ENCODE results near the gene LPAR3.

Gene LPAR3

DNA sequence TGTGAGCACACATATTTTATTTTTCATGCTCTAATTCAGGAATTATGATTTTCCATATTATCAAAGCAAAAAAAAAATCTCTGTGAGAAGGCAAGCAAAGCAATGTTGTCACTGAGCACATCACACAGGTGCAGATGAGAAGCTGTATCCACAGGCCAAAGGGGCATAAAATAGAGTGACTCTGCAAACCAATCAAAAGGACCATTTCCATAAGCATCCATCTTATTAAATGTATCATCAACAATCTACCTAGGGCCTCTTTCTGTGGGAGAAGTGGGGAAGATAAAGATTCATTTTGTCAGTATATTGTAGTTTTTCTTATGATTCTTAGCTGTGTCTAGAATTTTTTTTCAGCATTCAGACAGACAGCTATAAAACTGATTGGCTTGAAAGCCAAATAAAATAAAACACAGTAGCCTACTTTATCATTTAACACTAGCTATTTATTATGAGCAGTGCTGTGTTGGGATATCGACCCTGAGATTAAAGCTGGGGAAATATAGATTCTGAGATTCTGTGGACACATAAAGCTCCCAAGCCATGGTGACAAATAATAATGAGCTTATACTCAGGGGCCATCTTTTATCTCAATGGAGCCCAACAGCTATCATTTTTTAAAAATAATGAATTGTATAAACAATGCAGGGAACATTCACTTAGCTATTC is 90.3 kb downstream of the LPAR3 start:
- DNase-seq (ENCODE audit: insufficient read length, low spot score) (no peak), FAIRE-seq (no peak)
- TF ChIP-seq, protein P1, sequence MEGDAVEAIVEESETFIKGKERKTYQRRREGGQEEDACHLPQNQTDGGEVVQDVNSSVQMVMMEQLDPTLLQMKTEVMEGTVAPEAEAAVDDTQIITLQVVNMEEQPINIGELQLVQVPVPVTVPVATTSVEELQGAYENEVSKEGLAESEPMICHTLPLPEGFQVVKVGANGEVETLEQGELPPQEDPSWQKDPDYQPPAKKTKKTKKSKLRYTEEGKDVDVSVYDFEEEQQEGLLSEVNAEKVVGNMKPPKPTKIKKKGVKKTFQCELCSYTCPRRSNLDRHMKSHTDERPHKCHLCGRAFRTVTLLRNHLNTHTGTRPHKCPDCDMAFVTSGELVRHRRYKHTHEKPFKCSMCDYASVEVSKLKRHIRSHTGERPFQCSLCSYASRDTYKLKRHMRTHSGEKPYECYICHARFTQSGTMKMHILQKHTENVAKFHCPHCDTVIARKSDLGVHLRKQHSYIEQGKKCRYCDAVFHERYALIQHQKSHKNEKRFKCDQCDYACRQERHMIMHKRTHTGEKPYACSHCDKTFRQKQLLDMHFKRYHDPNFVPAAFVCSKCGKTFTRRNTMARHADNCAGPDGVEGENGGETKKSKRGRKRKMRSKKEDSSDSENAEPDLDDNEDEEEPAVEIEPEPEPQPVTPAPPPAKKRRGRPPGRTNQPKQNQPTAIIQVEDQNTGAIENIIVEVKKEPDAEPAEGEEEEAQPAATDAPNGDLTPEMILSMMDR (IDR thresholded peaks at IDR 0.05; ENCODE audit: insufficient read depth, missing control alignments) = no peak

DNA sequence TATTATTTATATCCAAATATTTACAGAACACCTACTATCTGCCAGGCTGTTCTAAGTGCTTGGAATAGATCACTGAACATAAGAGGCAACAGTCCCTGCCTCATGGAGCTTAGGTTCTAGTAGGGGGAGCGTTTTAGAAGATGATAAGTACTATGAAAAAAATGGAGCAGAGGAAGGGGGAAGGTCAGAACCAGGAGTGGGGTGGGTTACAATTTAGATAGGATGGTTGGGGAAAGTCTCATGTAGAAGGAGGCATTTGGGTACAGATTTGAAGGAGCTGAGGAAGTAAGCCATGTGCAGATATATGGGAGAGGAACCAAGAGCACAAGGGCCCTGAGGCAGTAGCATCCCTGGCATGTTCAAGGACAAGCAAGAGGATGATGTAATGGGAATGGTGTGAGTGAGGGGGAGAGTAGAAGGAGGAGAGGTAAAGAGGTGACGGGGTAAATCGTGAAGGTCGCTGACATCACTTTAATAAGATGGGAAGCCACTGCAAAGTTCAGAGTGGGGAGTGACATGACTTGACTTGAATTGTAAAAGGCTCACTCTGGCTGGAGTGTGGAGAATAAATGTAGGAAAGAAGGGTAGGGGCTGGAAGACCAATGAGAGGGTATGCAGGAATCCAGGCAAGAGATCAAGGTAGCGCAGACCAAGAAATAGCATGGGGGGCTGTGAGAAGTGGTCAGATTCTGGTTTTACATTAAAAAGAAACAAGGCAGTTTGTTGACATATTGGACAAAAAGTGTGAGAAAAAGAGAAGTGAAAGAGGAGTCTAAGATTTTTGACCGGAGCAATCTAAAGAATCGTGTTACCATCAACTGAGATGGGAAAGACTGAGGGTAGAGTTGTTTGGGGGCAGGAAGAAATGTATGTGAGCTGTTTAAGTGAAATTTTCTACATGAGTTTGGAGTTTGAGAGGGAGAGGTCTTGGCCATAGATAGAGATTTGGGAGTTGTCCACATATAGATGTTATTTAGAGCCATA is 92.6 kb downstream of the LPAR3 start:
- TF ChIP-seq, protein P1 (IDR thresholded peaks at IDR 0.05; ENCODE audit: insufficient read depth, missing control alignments) = no peak
- FAIRE-seq (no peak), DNase-seq (ENCODE audit: insufficient read length, low spot score) (no peak)

DNA sequence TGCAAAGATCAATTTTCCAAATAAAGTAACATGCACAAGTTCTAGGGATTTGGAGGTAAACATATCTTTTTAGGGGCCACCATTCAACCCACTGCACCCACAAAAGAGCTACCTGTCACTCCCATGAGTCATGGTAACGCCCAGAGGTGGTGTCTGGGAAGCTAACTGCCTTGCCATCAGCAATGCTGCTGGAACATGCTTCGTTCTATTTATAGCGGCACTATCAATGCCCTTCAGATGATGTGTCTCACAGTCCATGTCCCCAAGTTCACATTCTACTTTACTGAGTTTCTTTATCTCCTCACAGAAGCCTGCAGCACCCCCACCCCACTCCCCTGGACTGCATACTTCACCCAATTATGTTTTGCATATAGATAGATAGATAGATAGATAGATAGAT is 95.4 kb downstream of the LPAR3 start:
- DNase-seq (ENCODE audit: insufficient read length, low spot score) = no peak
- no peak for FAIRE-seq
- TF ChIP-seq, protein P1 (IDR thresholded peaks at IDR 0.05; ENCODE audit: insufficient read depth, missing control alignments) = no peak

DNA sequence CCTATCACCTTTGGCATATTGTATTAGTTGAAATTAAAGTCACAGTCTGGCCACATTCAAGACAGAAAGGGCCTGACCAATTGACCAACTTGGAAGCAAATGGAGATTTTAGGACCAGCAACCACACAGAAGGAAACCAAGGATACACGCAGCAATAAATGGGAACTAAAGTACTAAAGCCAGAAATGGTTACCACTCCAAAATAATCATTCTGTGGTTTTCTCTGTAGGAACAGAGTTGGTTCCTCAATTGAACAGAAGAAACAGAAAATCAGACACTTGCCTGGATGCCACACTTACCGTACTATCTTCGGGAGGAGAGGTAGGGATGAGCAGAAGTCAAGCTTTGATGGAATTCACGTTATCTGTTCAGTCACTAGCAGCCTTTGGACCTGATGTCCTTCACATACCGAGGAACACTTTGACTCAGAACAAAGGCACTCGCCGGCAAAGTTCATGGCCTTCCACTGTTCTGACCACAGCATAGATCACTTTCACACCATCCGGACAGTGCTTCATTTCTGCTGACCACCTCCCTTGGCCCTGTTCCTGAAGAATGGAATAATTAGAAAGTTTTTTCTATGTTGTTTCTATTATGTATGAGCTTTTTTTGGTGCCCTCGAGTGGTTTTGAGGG is 96.9 kb downstream of the LPAR3 start:
- DNase-seq (ENCODE audit: insufficient read length, low spot score) = no peak
- TF ChIP-seq, protein P1 (IDR thresholded peaks at IDR 0.05; ENCODE audit: insufficient read depth, missing control alignments) = no peak
- no peak for FAIRE-seq

GRCh38 chr1:84795213-84795612 is 97.8 kb downstream of the LPAR3 start:
- no peak for FAIRE-seq
- DNase-seq (ENCODE audit: insufficient read length, low spot score) = no peak
- TF ChIP-seq, protein P1 (IDR thresholded peaks at IDR 0.05; ENCODE audit: insufficient read depth, missing control alignments) = no peak

- TF ChIP-seq, protein P1 (IDR thresholded peaks at IDR 0.05; ENCODE audit: insufficient read depth, missing control alignments) = no peak
- DNase-seq (ENCODE audit: insufficient read length, low spot score) (no peak), FAIRE-seq (peak; percentile 69)
Measured at GRCh38 chr1:84792421-84792820, 100.6 kb downstream of the LPAR3 start.

Data from D721Med (cell line).